ENCODE data around the gene SORCS2.
"Not testable (repeated sequence)": the region's sequence is repeated elsewhere in the genome, so short reads cannot be mapped to it uniquely, and the experiment has no call there.

The SORCS2 gene

DNA sequence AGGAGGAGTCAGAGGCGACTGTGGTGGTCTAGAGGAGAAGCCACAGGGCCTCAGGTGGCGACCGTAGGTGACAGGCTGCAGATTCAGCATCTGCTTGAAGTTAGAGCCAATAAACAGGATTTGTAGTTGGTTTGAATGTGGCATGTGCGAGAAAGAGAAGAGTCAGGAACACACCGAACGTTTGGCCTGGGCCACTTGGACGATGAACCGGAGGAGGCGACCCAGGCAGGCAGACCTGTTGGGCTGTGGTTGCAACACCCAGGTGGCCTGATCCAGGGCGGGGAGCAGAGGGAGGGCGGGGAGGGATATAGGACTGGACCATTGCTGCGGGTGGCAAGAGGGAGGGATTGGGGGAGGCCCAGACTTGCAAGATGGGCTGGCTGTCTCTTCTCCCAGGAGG lies 252.4 kb downstream of the SORCS2 start:
- TF ChIP-seq GATA1 (IDR thresholded peaks at IDR 0.05; ENCODE audit: low read depth, low read length) (no peak), POLR2A (IDR thresholded peaks at IDR 0.05; ENCODE audit: low read length) (no peak)
- no peak for DNase-seq

DNA sequence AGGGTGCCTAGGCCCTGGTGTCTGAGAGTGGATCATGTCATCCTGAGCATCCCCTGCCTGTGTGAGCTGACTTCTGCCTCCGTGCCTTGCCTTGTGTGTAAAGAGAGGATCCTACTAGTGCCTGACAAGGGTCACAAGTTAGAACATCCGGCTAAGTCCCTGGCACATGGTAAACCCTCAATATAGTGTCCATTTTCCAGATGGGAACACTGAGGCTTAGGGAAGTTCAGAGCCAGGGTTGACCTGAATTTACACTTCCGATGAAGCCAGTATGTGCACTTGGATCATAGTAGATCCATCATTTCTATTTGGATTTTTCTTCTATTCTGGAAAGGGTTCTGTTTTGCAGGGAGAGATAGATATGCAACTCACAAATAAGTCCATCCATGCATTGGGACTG lies 254.9 kb downstream of the SORCS2 start:
- TF ChIP-seq GATA1 (IDR thresholded peaks at IDR 0.05; ENCODE audit: low read depth, low read length) (no peak), POLR2A (IDR thresholded peaks at IDR 0.05; ENCODE audit: low read length) (no peak)
- no peak for DNase-seq

DNA sequence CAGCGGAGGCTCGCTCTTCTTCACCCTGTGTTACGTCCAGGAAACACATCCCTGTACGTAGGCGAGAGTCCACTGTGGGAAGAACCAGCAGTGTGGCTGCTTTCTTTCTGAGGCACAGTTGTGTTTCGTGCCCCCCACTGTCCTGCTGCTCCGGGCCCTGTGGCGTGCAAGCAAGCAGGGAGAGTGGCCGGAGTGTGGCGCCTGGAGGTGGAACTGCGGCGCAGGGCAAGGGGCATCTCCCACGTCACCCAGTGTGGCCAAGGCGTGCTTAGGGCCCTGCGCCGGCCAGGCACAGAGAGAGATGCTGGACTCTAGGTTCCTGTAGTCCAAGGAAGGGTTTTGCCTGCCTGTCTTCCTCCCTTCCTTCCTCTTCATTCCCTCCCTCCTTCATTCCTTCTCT lies 255.7 kb downstream of the SORCS2 start:
- no peak for TF ChIP-seq GATA1 (IDR thresholded peaks at IDR 0.05; ENCODE audit: low read depth, low read length)
- TF ChIP-seq POLR2A (IDR thresholded peaks at IDR 0.05; ENCODE audit: low read length) = no peak
- DNase-seq = no peak

DNA sequence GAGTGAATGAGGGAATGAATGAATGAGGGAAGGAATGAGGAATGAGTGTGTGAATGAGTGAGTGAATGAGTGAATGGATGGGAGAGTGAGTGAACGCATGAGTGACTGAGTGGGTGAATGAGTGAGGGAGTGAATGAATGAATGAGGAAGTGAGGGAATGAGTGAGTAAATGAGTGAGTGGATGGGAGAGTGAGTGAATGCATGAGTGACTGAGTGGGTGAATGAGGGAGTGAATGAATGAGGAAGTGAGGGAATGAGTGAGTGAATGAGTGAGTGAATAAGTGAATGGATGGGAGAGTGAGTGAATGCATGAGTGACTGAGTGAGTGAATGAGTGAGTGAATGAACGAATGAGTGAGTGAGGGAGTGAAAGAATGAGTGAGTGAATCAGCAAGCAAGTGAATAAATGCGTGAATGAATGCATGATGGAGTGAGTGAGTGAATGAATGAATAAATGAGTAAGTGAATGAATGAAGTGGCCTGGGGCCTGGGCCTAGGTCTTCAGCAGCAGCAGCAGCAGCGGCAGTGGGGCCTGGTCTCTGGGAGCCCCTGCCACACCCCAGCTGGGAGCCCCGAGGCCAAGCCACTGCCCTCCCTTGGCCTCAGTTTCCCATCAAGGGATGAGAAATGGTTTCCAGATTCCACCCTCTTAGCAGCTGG lies 258.6 kb downstream of the SORCS2 start:
- no peak for DNase-seq
- TF ChIP-seq GATA1 (IDR thresholded peaks at IDR 0.05; ENCODE audit: low read depth, low read length) (no peak), POLR2A (IDR thresholded peaks at IDR 0.05; ENCODE audit: low read length) (no peak)

DNA sequence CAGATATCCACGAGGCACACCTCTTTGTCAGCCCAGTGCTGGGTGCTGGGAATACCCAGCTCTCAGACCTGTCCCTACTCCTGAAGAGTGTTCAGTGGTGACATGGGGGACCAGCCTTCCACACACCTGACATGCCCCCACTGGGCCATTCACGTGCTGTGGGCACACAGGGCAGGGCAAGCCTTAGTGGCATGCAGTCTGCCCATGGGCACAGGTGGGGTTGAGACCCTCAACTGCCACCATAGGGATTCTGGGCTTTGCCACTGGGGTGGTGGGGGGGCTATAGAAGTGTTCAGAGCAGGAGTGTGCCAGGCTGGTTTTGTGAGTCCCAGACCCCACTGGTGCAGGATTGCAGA lies 259.1 kb downstream of the SORCS2 start:
- DNase-seq = no peak
- TF ChIP-seq GATA1 (IDR thresholded peaks at IDR 0.05; ENCODE audit: low read depth, low read length) (no peak), POLR2A (IDR thresholded peaks at IDR 0.05; ENCODE audit: low read length) (no peak)

DNA sequence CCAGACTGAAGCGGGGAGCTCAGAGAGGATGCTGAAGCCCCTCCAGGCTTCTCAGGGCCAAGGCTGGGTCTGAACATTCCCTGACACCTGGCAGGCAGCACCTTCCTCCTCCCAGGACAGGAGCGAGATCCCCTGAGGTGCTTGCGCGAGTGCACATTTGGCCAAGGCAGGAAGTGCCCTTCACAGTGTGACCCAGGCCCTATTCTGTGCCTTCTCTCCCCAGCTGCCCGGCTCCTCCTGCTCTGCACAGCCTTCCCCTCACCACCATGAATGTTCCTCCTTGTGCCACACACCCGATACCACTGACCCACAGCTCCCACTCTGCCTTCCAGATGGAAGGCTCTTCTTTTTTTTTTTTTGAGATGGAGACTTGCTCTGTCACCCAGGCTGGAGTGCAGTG lies 259.5 kb downstream of the SORCS2 start:
- DNase-seq = no peak

DNA sequence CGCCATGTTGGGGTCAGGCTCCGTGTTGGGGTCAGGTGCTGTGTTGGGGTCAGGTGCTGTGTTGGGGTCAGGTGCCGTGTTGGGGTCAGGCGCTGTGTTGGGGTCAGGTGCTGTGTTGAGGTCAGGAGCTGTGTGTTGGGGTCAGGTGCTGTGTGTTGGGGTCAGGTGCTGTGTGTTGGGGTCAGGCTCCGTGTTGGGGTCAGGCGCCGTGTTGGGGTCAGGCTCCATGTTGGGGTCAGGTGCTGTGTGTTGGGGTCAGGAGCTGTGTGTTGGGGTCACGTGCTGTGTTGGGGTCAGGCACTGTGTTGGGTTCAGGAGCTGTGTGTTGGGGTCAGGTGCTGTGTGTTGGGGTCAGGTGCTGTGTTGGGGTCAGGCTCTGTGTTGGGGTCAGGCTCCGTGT lies 260.5 kb downstream of the SORCS2 start:
- not testable (repeated sequence) for DNase-seq

More for the DNA sequence above, 259.5 kb downstream of the SORCS2 start:
- no peak for TF ChIP-seq POLR2A (IDR thresholded peaks at IDR 0.05; ENCODE audit: low read length)
- TF ChIP-seq GATA1 (IDR thresholded peaks at IDR 0.05; ENCODE audit: low read depth, low read length) = no peak

DNA sequence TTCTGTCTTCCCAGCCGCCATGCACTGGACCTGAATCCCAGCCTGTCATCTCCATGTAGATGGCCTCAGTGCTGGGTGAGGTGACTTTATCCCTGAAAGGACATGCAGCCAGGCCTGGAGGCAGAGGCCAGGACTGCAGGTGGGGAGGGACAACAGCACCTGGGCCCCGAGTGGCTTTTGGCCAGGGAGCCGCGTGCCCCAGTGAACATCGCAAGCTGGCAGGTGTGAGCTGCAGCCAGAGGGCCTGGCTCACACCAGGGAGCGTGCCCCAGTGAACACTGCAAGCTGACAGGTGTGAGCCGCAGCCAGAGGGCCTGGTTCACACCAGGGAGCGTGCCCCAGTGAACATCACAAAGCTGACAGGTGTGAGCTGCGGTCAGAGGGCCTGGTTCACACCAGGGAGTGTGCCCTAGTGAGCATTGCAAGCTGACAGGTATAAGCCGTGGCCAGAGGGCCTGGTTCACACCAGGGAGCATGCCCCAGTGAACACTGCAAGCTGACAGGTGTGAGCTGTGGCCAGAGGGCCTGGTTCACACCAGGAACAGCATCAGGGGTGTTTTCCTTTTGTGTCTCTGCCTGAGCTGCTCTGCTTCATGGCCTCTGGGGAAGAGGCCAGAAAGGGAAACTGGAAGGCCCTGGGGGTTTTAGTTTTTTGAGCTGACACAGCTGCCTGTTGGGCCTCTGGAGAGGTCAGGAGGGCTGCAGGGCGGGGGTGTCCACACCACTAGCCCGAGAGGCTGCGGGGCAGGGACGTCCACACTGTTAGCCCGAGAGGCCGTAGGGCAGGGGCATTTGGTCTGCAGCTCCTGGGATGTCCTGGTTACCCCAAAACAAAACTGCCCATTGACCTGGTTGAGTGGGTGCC lies 265.1 kb downstream of the SORCS2 start:
- no peak for DNase-seq
- TF ChIP-seq GATA1 (IDR thresholded peaks at IDR 0.05; ENCODE audit: low read depth, low read length) (no peak), POLR2A (IDR thresholded peaks at IDR 0.05; ENCODE audit: low read length) (no peak)

DNA sequence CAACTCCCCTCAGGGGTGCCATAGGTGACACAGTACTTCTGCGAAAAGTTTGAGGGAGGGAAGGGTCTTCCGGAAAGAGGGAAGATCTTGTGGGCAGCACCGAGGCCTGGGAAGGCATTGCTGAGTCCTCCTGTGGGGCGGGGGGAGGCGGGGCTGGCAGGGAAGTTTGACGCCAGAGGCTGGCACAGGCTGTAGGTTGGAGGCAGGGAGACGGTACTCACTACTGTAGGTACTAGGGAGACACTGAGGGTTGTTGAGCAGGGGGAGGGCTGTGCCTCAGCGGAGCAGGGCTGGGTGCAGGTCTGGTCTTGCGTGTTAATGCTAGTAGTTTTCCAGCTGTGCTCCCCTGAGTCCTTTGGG lies 265.7 kb downstream of the SORCS2 start:
- TF ChIP-seq GATA1 (IDR thresholded peaks at IDR 0.05; ENCODE audit: low read depth, low read length) = no peak
- no peak for TF ChIP-seq POLR2A (IDR thresholded peaks at IDR 0.05; ENCODE audit: low read length)

DNA sequence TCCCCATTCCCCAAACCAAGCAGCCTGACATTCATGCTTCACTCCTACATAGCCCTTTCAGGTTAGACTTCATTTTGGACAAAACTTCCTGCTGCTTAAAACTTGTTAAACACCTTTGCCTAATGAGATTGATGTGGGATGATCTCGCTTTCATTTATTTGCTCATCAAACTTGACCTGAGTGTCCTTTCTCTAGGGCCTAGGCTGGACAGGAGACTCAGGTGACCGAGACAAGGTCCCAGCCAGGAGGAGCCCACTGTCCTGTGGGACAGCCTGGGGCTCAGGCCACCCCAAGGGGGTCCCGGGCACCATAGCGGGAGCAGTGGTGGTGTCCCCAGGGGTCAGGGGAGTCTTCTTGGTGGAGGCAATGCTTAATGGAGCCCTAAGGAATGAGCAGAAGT lies 266.1 kb downstream of the SORCS2 start:
- TF ChIP-seq GATA1 (IDR thresholded peaks at IDR 0.05; ENCODE audit: low read depth, low read length) (no peak), POLR2A (IDR thresholded peaks at IDR 0.05; ENCODE audit: low read length) (no peak)
- DNase-seq = no peak

More for the DNA sequence above, 265.7 kb downstream of the SORCS2 start:
- no peak for DNase-seq

DNA sequence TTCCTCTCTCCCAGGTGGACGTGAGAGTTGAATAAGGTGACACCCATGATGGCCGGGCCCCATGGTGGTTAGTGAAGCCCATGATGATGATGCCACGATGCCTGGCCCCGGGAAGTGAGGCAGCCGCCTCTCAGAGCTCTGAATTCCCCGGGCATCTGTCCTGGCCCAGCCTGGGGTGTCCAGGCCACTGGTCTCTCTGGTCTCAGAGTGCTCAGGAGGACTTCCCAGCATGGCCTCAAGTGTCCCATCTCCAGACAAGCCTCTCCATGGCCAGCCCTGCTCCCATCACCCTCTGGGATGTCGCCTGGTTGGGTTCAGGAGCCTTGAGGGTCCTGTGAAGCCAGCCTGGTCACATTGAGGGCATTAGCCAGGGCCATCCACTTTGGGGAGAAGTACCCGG lies 267.1 kb downstream of the SORCS2 start:
- TF ChIP-seq GATA1 (IDR thresholded peaks at IDR 0.05; ENCODE audit: low read depth, low read length) (no peak), POLR2A (IDR thresholded peaks at IDR 0.05; ENCODE audit: low read length) (no peak)
- DNase-seq = no peak

DNA sequence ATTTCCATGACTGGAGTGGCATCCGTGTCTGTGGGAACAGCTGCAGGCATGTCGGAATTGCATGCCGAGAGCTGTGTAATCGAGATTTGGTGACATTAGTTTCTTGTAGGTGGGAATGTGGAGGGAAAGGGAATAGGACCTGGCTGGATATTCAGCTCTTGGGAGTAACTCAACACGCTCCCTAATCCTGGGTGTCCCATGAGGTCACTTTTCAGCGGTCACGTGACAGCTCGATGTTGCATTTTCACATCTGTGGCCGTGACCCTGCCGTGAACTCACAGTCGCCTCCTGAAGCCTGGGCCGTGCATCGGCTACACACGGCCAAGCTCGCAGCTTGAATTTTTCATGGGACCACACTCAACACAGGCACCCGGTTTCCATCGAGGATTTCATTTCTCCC lies 268.2 kb downstream of the SORCS2 start:
- TF ChIP-seq GATA1 (IDR thresholded peaks at IDR 0.05; ENCODE audit: low read depth, low read length) = no peak
- no peak for TF ChIP-seq POLR2A (IDR thresholded peaks at IDR 0.05; ENCODE audit: low read length)
- no peak for DNase-seq

DNA sequence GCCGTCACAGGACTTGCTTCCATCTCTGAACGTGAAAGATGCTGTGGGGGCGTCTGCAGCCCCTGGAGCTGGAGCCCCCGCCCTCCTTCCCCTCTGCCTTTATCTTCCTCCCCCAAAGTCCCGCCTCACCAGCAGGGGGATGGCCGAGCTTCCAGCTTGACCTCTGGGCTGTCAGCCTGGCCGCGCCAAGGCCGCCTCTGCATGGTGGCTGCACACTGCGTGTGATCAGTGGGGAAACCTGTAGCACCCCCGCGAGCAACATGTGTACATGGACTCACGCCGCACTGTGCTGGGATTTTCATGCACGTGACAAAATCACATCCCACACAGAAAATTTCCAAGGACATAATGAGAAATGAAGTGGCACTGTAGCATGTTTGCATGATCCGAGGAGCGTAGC lies 268.9 kb downstream of the SORCS2 start:
- DNase-seq = no peak
- no peak for TF ChIP-seq POLR2A (IDR thresholded peaks at IDR 0.05; ENCODE audit: low read length)
- no peak for TF ChIP-seq GATA1 (IDR thresholded peaks at IDR 0.05; ENCODE audit: low read depth, low read length)

DNA sequence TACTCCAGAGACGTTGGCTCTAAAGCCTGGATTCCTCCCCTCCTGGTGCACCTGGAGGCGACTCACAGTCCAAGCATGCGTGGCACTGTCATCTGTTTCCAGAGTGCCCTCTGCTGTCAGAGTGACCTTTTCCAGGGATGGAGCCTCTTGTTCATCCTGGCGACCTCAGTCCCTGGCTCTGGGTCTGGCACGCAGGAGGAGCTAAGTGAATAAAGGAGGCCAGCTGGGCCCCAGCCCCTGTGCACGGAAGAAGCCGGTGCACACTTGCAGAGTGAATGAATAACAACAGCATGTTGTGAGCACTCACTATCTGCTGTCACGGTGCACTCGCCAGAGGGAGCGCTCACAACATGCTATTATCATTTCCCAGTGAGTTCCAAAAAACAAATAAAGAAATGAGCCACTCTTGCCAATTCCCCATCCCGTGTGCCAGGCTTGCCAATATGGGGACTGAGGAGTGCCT lies 270.2 kb downstream of the SORCS2 start:
- TF ChIP-seq POLR2A (IDR thresholded peaks at IDR 0.05; ENCODE audit: low read length) (no peak), GATA1 (IDR thresholded peaks at IDR 0.05; ENCODE audit: low read depth, low read length) (no peak)
- no peak for DNase-seq
